GM08714 (cell line): ENCODE measurements around the gene PSMF1.
"Not testable (repeated sequence)": the region's sequence is repeated elsewhere in the genome, so short reads cannot be mapped to it uniquely, and the experiment has no call there.

Experiments used
- H3K4me3 ChIP-seq: fragments of 200-500 bp; sonication (Bioruptor generic); 2 replicates; pipeline ENCODE4 v1.5.1; 2014; ENCODE audit warnings: mild to moderate bottlenecking, low read length, inconsistent platforms
- ZNF274 ChIP-seq: IDR thresholded peaks from 2 replicates; pipeline ENCODE4 v1.6.1; 2012; ENCODE audit warnings: mild to moderate bottlenecking, low read depth, low read length

Gene PSMF1

GRCh38 chr20:1215386-1216170 is 97.2 kb downstream of the PSMF1 start:
- H3K4me3 ChIP-seq: no peak overlapping the region
- no peak for TF ChIP-seq ZNF274

- H3K4me3 ChIP-seq: not testable (repeated sequence)
Observed at GRCh38 chr20:1216527-1217427, 98.4 kb downstream of the PSMF1 start.
